ENCODE measurements around the gene FA2H. TPM values are rescaled to one million over a fixed set of nuclear protein-coding genes. Genes with fewer than 3 reads are reported as not detected.

The FA2H gene
- total and polyA plus RNA-seq, 7 donors: 0.06 to 0.10 (median 0.07) TPM; not detected in 4

- Histone ChIP-seq H3K4me1 (no peaks in the 10 kb centered on the region), H3K27me3 (ENCODE audit: insufficient read depth in 3 of 3, low read length in 2 of 3) (peaks cover 0 to 3% (median 0%) of the 10 kb centered on the region in 3 donors), H3K27ac (peak overlapping the region; percentile 53), H3K36me3 (ENCODE audit: insufficient read depth in 1 of 2, low read depth in 1 of 2) (no peaks in the 10 kb centered on the region), H3K4me3 (peak overlapping the region; percentile 74), H3K9me3 (no peaks in the 10 kb centered on the region)
- DNase-seq (no peak), ATAC-seq (peak in 2 of 4 donors; percentile 9 to 28)
- no peak for TF ChIP-seq CTCF (IDR thresholded peaks at IDR 0.05)
- WGBS, 3 donors: 1 to 3% (median 1%) methylated on average over 16 of the region's 16 CpGs
- intact Hi-C loops (cut with DNase I): no loop called here
Observed at GRCh38 chr16:74700116-74700437, 74.5 kb downstream of the FA2H start.

- ATAC-seq: no peak
- H3K9me3 ChIP-seq: no peaks in the 10 kb centered on the region
- peak overlapping the region; percentile 74 for H3K4me3 ChIP-seq
- H3K36me3 ChIP-seq (ENCODE audit: insufficient read depth in 1 of 2, low read depth in 1 of 2): no peaks in the 10 kb centered on the region
- WGBS, 3 donors: 65 to 80% (median 76%) methylated on average over 4 of the region's 4 CpGs
- intact Hi-C loops (cut with DNase I): no loop called here
- peaks cover 0 to 3% (median 0%) of the 10 kb centered on the region in 3 donors for H3K27me3 ChIP-seq (ENCODE audit: insufficient read depth in 3 of 3, low read length in 2 of 3)
- no peak for TF ChIP-seq CTCF (IDR thresholded peaks at IDR 0.05)
- H3K4me1 ChIP-seq: no peaks in the 10 kb centered on the region
- no peak overlapping the region for H3K27ac ChIP-seq
- no peak for DNase-seq
Observed at GRCh38 chr16:74699666-74700065, 75.0 kb downstream of the FA2H start.

GRCh38 chr16:74698222-74698621, 76.4 kb downstream of the FA2H start:
- Histone ChIP-seq H3K4me1 (no peaks in the 10 kb centered on the region), H3K36me3 (ENCODE audit: insufficient read depth in 1 of 2, low read depth in 1 of 2) (peaks cover 0 to 5% of the 10 kb centered on the region in 2 donors), H3K4me3 (no peak overlapping the region), H3K27me3 (ENCODE audit: insufficient read depth in 3 of 3, low read length in 2 of 3) (peaks cover 0 to 3% (median 0%) of the 10 kb centered on the region in 3 donors), H3K9me3 (no peaks in the 10 kb centered on the region), H3K27ac (no peak overlapping the region)
- intact Hi-C loops (cut with DNase I): no loop called here
- WGBS, 3 donors: 62 to 70% (median 69%) methylated on average over 4 of the region's 4 CpGs
- no peak for TF ChIP-seq CTCF (IDR thresholded peaks at IDR 0.05)
- DNase-seq: no peak
- ATAC-seq: no peak

GRCh38 chr16:74695450-74696422, 78.9 kb downstream of the FA2H start:
- intact Hi-C loops (cut with DNase I): no loop called here
- H3K4me1 ChIP-seq: no peaks in the 10 kb centered on the region
- no peaks in the 10 kb centered on the region for H3K27me3 ChIP-seq (ENCODE audit: insufficient read depth in 3 of 3, low read length in 2 of 3)
- WGBS, 3 donors: 45 to 53% (median 48%) methylated on average over 19 of the region's 19 CpGs
- peak overlapping the region; percentile 69 for H3K4me3 ChIP-seq
- peak overlapping the region; percentile 43 for H3K27ac ChIP-seq
- H3K36me3 ChIP-seq (ENCODE audit: insufficient read depth in 1 of 2, low read depth in 1 of 2): peaks cover 0 to 15% of the 10 kb centered on the region in 2 donors
- no peaks in the 10 kb centered on the region for H3K9me3 ChIP-seq
- peak; percentile 98 to 100 (median 100) for ATAC-seq
- DNase-seq: peak; percentile 75 to 85
- TF ChIP-seq CTCF (IDR thresholded peaks at IDR 0.05): no peak
